Upper lobe of left lung (tissue), 6 donors: ENCODE data around the gene PRKCE. TPM values are rescaled to one million over a fixed set of nuclear protein-coding genes. Genes with fewer than 3 reads are reported as not detected.

ENCODE experiments used
- ATAC-seq, 2 donors: fragments of 200-7000 bp; cut with Tn5 transposase; one replicate each; pipeline ENCODE4 v1.9.1; 2022; ENCODE audit warnings: mild to moderate bottlenecking in 2 of 2, moderate library complexity in 2 of 2; ENCODE audit not compliant: low FRiP score in 2 of 2
- DNase-seq, 2 donors: peaks; one replicate each; pipeline ENCODE4 v3.0.0-alpha.2; 2019 to 2020
- H3K27ac ChIP-seq, 4 donors: fragments of 200-600 bp; sonication (generic); one replicate each; pipeline ENCODE4 v1.5.1; 2016 to 2019
- H3K27me3 ChIP-seq, 4 donors: fragments of 200-600 bp; sonication (generic); one replicate each; pipeline ENCODE4 v1.5.1; 2017 to 2019
- H3K36me3 ChIP-seq, 4 donors: fragments of 200-600 bp; sonication (generic); one replicate each; pipeline ENCODE4 v1.5.1; 2016 to 2019
- H3K4me1 ChIP-seq, 4 donors: fragments of 200-600 bp; sonication (generic); one replicate each; pipeline ENCODE4 v1.5.1; 2018 to 2019
- H3K4me3 ChIP-seq, 4 donors: fragments of 200-600 bp; sonication (generic); one replicate each; pipeline ENCODE4 v1.5.1; 2017 to 2019; ENCODE audit warnings: mild to moderate bottlenecking in 2 of 4, moderate library complexity in 1 of 4
- H3K9me3 ChIP-seq, 4 donors: fragments of 200-600 bp; sonication (generic); one replicate each; pipeline ENCODE4 v1.5.1; 2018 to 2019
- EP300 ChIP-seq, 4 donors: sonication (generic); formaldehyde crosslinking; IDR thresholded peaks; one replicate each; pipeline ENCODE4 v1.5.1; 2017; ENCODE audit warnings: antibody characterized with exemption in 4 of 4, control low read depth in 2 of 4
- POLR2A ChIP-seq, 4 donors: fragments of 450-650 bp; IDR thresholded peaks; one replicate each; pipeline ENCODE4 v1.5.1; 2016 to 2017; ENCODE audit warnings: antibody characterized with exemption in 4 of 4, mild to moderate bottlenecking in 2 of 4
- POLR2AphosphoS5 ChIP-seq, 2 donors: sonication (generic); formaldehyde crosslinking; IDR thresholded peaks; one replicate each; pipeline ENCODE4 v1.5.1; 2017; ENCODE audit warnings: antibody characterized with exemption in 2 of 2
- WGBS, 2 donors: methylation state at CpG; one replicate each; pipeline ENCODE4 v1.1.5; 2017 to 2018; 5-methylcytosine and 5-hydroxymethylcytosine counted together
- total RNA-seq, 6 donors: library from RNA; depleted of rRNA in 4 of 6; stranded (reverse); fragments of >200 nt in 4 of 6; gene quantifications; one replicate each; pipeline versions ENCODE4 v1.1.0 to v1.2.1, GENCODE V29; 2016 to 2021
- TF ChIP-seq, protein P1 (sequence below), 6 experiments: fragments of 450-650 bp in 4 of 6; fragments of 200-600 bp in 2 of 6; sonication (generic) in 2 of 6; IDR thresholded peaks; one replicate each; pipeline ENCODE4 v1.5.1; 2016 to 2019; ENCODE audit warnings: antibody characterized with exemption in 6 of 6
- donor health status: DM: no; HTN: no; CAD: no; lungs with moderate emphysema.
- donor health status: DM: no; HTN: yes; CAD: no; lungs with severe emphysema.

Gene PRKCE
- total RNA-seq, 6 donors from 2014 or later = 54.9 to 124 (median 75.6) TPM

DNA sequence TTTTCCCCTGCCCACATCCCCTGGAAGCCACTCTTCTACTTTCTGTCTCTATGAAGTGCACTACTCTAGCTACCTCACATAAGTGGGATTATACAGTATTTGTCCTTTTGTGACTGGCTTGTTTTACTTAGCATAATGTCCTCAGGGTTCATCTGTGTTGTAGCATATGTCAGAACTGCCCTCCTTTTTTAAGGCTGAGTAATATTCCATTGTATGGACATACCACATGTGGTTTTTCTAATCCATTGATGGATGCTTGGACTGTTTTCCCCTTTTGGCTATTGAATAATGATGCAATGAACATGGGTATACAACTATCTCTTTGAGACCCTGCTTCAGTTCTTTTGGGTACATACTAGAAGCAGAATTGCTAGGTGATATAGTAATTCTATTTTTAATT lies 95.9 kb downstream of the PRKCE start:
- TF ChIP-seq POLR2A (IDR thresholded peaks at IDR 0.05) = no peak
- TF ChIP-seq EP300 (IDR thresholded peaks at IDR 0.05) = no peak
- TF ChIP-seq POLR2AphosphoS5 (IDR thresholded peaks at IDR 0.05) = no peak
- TF ChIP-seq, protein P1, sequence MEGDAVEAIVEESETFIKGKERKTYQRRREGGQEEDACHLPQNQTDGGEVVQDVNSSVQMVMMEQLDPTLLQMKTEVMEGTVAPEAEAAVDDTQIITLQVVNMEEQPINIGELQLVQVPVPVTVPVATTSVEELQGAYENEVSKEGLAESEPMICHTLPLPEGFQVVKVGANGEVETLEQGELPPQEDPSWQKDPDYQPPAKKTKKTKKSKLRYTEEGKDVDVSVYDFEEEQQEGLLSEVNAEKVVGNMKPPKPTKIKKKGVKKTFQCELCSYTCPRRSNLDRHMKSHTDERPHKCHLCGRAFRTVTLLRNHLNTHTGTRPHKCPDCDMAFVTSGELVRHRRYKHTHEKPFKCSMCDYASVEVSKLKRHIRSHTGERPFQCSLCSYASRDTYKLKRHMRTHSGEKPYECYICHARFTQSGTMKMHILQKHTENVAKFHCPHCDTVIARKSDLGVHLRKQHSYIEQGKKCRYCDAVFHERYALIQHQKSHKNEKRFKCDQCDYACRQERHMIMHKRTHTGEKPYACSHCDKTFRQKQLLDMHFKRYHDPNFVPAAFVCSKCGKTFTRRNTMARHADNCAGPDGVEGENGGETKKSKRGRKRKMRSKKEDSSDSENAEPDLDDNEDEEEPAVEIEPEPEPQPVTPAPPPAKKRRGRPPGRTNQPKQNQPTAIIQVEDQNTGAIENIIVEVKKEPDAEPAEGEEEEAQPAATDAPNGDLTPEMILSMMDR (IDR thresholded peaks at IDR 0.05) = no peak
- DNase-seq = no peak
- H3K27me3 ChIP-seq = no peaks in the 10 kb centered on the region
- peaks cover 0 to 15% (median 11%) of the 10 kb centered on the region in 4 donors for H3K4me1 ChIP-seq
- no peak for ATAC-seq
- H3K4me3 ChIP-seq = no peak overlapping the region
- H3K9me3 ChIP-seq = no peaks in the 10 kb centered on the region
- H3K36me3 ChIP-seq = no peaks in the 10 kb centered on the region
- no peak overlapping the region for H3K27ac ChIP-seq

DNA sequence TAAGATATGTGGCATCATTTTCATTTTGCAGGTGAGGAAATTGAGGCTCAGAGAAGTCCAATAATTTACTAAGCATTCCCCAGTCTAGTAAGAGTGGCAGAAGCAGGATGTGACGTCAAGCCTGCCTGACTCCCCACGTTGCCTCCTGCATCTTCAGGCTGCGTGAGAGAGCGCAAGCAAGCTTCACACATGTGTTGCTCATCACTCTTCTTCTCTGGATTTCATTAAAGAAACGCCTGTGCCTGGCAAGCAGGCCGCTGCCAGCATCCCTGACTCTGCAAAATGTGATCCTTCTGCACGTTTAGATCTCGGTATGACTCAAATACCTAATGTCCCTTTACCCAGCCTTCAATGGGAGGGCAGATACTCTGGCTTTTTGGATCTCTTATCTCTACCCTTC lies 96.8 kb downstream of the PRKCE start:
- WGBS, 2 donors = 72 to 79% methylated on average over 8 of the region's 8 CpGs
- no peak overlapping the region for H3K4me3 ChIP-seq
- no peak overlapping the region for H3K27ac ChIP-seq
- peaks cover 0 to 13% (median 11%) of the 10 kb centered on the region in 4 donors for H3K4me1 ChIP-seq
- DNase-seq = no peak
- no peaks in the 10 kb centered on the region for H3K9me3 ChIP-seq
- peak in 1 of 2 donors; percentile 28 for ATAC-seq
- no peaks in the 10 kb centered on the region for H3K36me3 ChIP-seq
- no peaks in the 10 kb centered on the region for H3K27me3 ChIP-seq
- TF ChIP-seq POLR2A (IDR thresholded peaks at IDR 0.05) (no peak), EP300 (IDR thresholded peaks at IDR 0.05) (no peak), POLR2AphosphoS5 (IDR thresholded peaks at IDR 0.05) (no peak)
- TF ChIP-seq, protein P1 (IDR thresholded peaks at IDR 0.05) = no peak

DNA sequence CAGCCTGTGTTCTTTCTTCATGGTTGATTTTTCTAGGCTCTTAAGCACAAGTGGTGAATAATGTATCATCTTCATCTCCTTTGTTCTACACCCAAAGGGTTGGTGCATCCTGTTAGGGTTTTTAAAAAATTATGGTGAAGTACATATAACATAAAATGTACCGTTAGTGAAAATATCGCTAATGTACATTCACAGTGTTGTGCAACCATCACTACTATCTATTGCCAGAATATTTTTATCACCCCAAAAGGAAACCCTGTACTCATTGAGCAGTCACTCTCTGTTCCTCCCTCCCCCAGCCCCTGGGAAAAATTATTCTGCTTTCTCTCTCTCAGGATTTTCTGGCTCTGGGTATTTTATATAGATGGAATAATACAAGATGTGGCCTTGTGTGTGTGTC lies 98.5 kb downstream of the PRKCE start:
- H3K36me3 ChIP-seq = no peaks in the 10 kb centered on the region
- H3K27ac ChIP-seq = no peak overlapping the region
- no peak for ATAC-seq
- DNase-seq = no peak
- no peak overlapping the region for H3K4me3 ChIP-seq
- peaks cover 3 to 17% (median 10%) of the 10 kb centered on the region in 4 donors for H3K4me1 ChIP-seq
- TF ChIP-seq POLR2A (IDR thresholded peaks at IDR 0.05) = no peak
- no peak for TF ChIP-seq EP300 (IDR thresholded peaks at IDR 0.05)
- TF ChIP-seq, protein P1 (IDR thresholded peaks at IDR 0.05) = no peak
- TF ChIP-seq POLR2AphosphoS5 (IDR thresholded peaks at IDR 0.05) = no peak
- no peaks in the 10 kb centered on the region for H3K9me3 ChIP-seq
- WGBS, 2 donors = 57 to 58% methylated on average over 2 of the region's 2 CpGs
- H3K27me3 ChIP-seq = no peaks in the 10 kb centered on the region

DNA sequence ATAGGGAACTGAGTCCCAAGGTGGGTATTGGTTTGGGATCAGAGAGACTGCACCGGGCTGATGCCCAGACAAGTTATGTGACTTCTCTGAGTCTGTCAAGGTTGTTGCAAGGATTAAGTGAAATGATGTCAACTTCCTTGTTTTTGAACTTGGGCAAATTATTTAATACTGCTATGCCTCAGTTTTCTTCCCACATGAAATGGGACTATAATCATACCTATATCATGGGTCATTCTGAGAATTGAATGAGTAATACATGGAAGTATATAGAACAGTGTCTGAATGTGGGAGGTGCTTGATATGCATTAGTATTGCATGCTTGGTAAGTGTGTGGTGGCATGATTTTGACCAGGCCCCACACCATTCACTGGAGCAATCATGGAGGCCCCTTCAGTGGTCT lies 99.0 kb downstream of the PRKCE start:
- H3K27ac ChIP-seq = no peak overlapping the region
- no peaks in the 10 kb centered on the region for H3K36me3 ChIP-seq
- DNase-seq (no peak), ATAC-seq (no peak)
- peaks cover 3 to 13% (median 6%) of the 10 kb centered on the region in 4 donors for H3K4me1 ChIP-seq
- 75 to 92% methylated on average over 1 of the region's 1 CpG for WGBS, 2 donors
- H3K4me3 ChIP-seq = no peak overlapping the region
- H3K9me3 ChIP-seq = no peaks in the 10 kb centered on the region
- H3K27me3 ChIP-seq = no peaks in the 10 kb centered on the region
- TF ChIP-seq EP300 (IDR thresholded peaks at IDR 0.05) = no peak
- TF ChIP-seq, protein P1 (IDR thresholded peaks at IDR 0.05) = no peak

DNA sequence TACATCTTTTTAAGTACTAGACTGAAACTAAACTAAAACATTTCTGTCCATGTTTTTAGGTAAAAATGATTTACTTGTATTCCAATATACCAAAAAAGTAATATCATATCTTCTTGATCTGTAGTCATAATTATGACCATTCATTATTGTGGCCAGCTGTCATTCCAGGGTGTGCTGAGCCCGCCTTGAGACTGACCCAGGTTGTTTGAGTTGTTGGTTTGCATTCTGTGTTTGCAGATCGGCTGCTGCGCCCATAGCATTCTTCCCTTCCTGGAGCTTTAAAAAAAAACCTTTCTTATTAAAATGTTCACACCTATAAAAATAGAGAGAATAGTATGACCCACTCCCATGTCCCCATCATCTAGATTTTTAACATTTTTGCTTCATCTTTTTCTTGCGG lies 101.9 kb downstream of the PRKCE start:
- H3K36me3 ChIP-seq = no peaks in the 10 kb centered on the region
- WGBS, 2 donors = 95 to 99% methylated on average over 4 of the region's 4 CpGs
- H3K27ac ChIP-seq = no peak overlapping the region
- H3K4me3 ChIP-seq = no peak overlapping the region
- TF ChIP-seq EP300 (IDR thresholded peaks at IDR 0.05) = no peak
- no peak for TF ChIP-seq POLR2A (IDR thresholded peaks at IDR 0.05)
- TF ChIP-seq, protein P1 (IDR thresholded peaks at IDR 0.05) = no peak
- no peak for TF ChIP-seq POLR2AphosphoS5 (IDR thresholded peaks at IDR 0.05)
- ATAC-seq = no peak
- H3K4me1 ChIP-seq = peaks cover 0 to 12% (median 7%) of the 10 kb centered on the region in 4 donors
- H3K27me3 ChIP-seq = no peaks in the 10 kb centered on the region
- DNase-seq = no peak
- no peaks in the 10 kb centered on the region for H3K9me3 ChIP-seq
